ENCODE results near the gene KCTD5.

KCTD5 gene

GRCh38 chr16:2698103-2698870 lies 16.0 kb downstream of the KCTD5 start:
- DNase-seq: no peak

- no peak for DNase-seq
These were observed 16.8 kb downstream of the KCTD5 start for GRCh38 chr16:2698965-2699750.

- DNase-seq: no peak
These were observed 17.7 kb downstream of the KCTD5 start for GRCh38 chr16:2699791-2700600.

GRCh38 chr16:2700786-2701185 lies 18.5 kb downstream of the KCTD5 start:
- DNase-seq: no peak

- no peak for DNase-seq
These were observed 18.9 kb downstream of the KCTD5 start for GRCh38 chr16:2701272-2701671.

GRCh38 chr16:2701713-2702437 lies 19.6 kb downstream of the KCTD5 start:
- no peak for DNase-seq

- no peak for DNase-seq
These were observed 20.1 kb downstream of the KCTD5 start for GRCh38 chr16:2702438-2702825.

- no peak for DNase-seq
These were observed 20.8 kb downstream of the KCTD5 start for GRCh38 chr16:2702871-2703745.

GRCh38 chr16:2704166-2704982 lies 22.1 kb downstream of the KCTD5 start:
- DNase-seq: no peak

- no peak for DNase-seq
These were observed 22.6 kb downstream of the KCTD5 start for GRCh38 chr16:2704983-2705275.

GRCh38 chr16:2705351-2705750 lies 23.0 kb downstream of the KCTD5 start:
- DNase-seq: no peak

- no peak for DNase-seq
These were observed 23.8 kb downstream of the KCTD5 start for GRCh38 chr16:2706085-2706484.

- no peak for DNase-seq
These were observed 24.4 kb downstream of the KCTD5 start for GRCh38 chr16:2706611-2707311.

GRCh38 chr16:2707368-2708289 lies 25.3 kb downstream of the KCTD5 start:
- no peak for DNase-seq

GRCh38 chr16:2708290-2708639 lies 25.9 kb downstream of the KCTD5 start:
- no peak for DNase-seq

GRCh38 chr16:2708955-2709587 lies 26.7 kb downstream of the KCTD5 start:
- no peak for DNase-seq

GRCh38 chr16:2709588-2709984 lies 27.3 kb downstream of the KCTD5 start:
- no peak for DNase-seq

GRCh38 chr16:2710021-2710710 lies 27.8 kb downstream of the KCTD5 start:
- DNase-seq: no peak
